PC-3 (cell line): ENCODE measurements around the gene OR2AE1.

Experiments used
- EZH2 ChIP-seq: fragments of 300-600 bp; sonication (generic); IDR thresholded peaks from one replicate; pipeline ENCODE4 v1.6.1; 2017; ENCODE audit warnings: antibody characterized with exemption, mild to moderate bottlenecking, low read length; ENCODE audit not compliant: unreplicated experiment
- EZH2phosphoT487 ChIP-seq: fragments of 300-600 bp; sonication (generic); IDR thresholded peaks from 2 replicates; pipeline ENCODE4 v1.6.1; 2018; ENCODE audit warnings: mild to moderate bottlenecking, antibody characterized with exemption, low read length, borderline replicate concordance
- TF ChIP-seq, protein P1 (sequence below): fragments of 300-600 bp; sonication (generic); conservative IDR thresholded peaks from 2 replicates; pipeline ENCODE4 v1.5.1; 2017; ENCODE audit warnings: antibody characterized with exemption, low read depth, mild to moderate bottlenecking, low read length

DNA sequence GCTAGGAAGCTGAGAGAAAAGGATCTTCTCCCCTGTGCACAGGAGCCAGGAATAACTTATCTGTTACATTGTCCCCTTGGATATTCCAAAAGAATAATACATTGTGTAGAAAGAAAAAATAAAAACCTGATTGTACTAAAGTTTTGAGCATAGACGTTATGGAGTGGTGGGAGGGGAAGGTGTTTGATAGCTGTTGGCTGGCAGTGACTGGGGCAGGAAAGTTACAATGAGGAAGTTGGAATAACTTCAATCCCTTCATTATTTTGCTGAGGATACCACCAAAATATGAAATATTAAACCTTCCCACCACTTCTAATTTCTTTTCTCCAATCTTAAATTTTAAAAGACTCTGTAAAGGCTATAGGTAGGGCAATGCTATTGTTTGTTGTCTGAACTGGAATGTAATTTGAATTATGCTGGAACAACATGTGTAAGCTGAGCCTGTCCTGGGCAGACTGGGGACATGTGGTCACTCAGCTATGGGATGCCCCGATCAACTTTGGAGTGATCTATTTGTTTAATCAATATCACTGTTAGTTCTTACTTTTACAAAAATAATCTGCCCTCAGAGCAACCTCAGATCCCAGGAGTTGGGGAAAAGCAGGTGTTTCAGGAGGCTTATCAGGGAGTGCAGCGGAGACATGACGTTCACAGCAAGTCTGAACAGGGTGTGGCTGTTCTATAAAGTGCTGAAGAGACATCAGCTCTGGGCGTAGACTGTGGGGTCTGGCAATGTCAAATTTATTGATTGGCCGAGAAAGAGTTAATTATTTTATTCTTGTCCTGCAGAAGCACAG is 28.2 kb downstream of the OR2AE1 start:
- TF ChIP-seq, protein P1, sequence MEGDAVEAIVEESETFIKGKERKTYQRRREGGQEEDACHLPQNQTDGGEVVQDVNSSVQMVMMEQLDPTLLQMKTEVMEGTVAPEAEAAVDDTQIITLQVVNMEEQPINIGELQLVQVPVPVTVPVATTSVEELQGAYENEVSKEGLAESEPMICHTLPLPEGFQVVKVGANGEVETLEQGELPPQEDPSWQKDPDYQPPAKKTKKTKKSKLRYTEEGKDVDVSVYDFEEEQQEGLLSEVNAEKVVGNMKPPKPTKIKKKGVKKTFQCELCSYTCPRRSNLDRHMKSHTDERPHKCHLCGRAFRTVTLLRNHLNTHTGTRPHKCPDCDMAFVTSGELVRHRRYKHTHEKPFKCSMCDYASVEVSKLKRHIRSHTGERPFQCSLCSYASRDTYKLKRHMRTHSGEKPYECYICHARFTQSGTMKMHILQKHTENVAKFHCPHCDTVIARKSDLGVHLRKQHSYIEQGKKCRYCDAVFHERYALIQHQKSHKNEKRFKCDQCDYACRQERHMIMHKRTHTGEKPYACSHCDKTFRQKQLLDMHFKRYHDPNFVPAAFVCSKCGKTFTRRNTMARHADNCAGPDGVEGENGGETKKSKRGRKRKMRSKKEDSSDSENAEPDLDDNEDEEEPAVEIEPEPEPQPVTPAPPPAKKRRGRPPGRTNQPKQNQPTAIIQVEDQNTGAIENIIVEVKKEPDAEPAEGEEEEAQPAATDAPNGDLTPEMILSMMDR: no peak
- TF ChIP-seq EZH2phosphoT487 (no peak), EZH2 (no peak)
